Progenitor cell of endocrine pancreas (in vitro differentiated cells): ENCODE data around the gene ANTXRL. TPM values are rescaled to one million over a fixed set of nuclear protein-coding genes. Genes with fewer than 3 reads are reported as not detected.
A peak's percentile ranks its signal among the peaks of the same experiment; 100 is the strongest.
"Not testable (repeated sequence)": the region's sequence is repeated elsewhere in the genome, so short reads cannot be mapped to it uniquely, and the experiment has no call there.

ENCODE experiments used
- DNase-seq: peaks from one replicate; pipeline ENCODE4 v3.0.0; 2021; ENCODE audit warnings: low spot score; ENCODE audit not compliant: unreplicated experiment
- H3K27ac Mint-ChIP-seq: 2 replicates; pipeline ENCODE4 v1.8.0; 2021; ENCODE audit warnings: mild to moderate bottlenecking, moderate library complexity, mixed read lengths
- H3K27me3 Mint-ChIP-seq: 2 replicates; pipeline ENCODE4 v1.8.0; 2021; ENCODE audit warnings: mixed read lengths
- H3K36me3 Mint-ChIP-seq: 2 replicates; pipeline ENCODE4 v1.8.0; 2022; ENCODE audit warnings: mixed read lengths; ENCODE audit not compliant: insufficient read depth
- H3K4me1 Mint-ChIP-seq: 2 replicates; pipeline ENCODE4 v1.8.0; 2021; ENCODE audit warnings: low read depth, mixed read lengths
- H3K4me3 Mint-ChIP-seq: 2 replicates; pipeline ENCODE4 v1.8.0; 2021; ENCODE audit warnings: low read depth, mild to moderate bottlenecking, moderate library complexity, mixed read lengths
- H3K9me3 Mint-ChIP-seq: 2 replicates; pipeline ENCODE4 v1.8.0; 2021; ENCODE audit warnings: low read depth, mixed read lengths
- CTCF ChIP-seq: fragments of 200-600 bp; sonication (generic); IDR thresholded peaks from one replicate; pipeline ENCODE4 v1.5.0; 2021; ENCODE audit warnings: antibody characterized with exemption, mild to moderate bottlenecking; ENCODE audit not compliant: unreplicated experiment
- total RNA-seq: library from RNA; stranded (reverse); gene quantifications from 2 replicates; pipeline ENCODE4 v1.2.1, GENCODE V29; 2021

The ANTXRL gene
- total RNA-seq, 1 donor from 2014 or later: not detected

DNA sequence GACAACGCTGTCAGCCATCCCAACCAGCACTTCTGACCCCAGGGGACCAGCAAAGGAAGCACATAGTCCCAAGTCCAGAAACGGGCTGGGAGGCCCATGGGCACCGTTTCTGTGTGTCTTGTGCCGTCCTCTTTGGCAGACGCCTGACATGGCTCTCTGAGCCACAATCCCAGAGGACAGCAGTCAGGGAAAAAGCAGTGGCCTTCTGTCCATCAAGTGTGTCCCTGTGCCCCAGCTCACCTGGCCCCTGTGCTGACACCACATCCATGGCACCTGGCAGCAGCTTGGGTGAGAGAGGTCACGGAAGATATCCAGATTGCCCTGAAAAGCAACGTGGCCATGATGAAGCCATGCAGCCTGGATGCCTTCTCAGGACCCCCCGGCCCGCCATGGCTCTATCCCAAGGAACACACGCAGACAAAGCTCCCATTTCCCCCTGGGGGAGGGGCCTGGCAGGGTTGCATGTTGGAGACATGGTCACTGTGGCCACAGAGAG, 38.1 kb upstream of the ANTXRL start:
- H3K27ac Mint-ChIP-seq: no peak overlapping the region
- H3K4me3 Mint-ChIP-seq: no peak overlapping the region
- peaks cover 1% of the 10 kb centered on the region for H3K4me1 Mint-ChIP-seq
- DNase-seq: peak; percentile 6
- H3K27me3 Mint-ChIP-seq: peaks cover 11% of the 10 kb centered on the region
- H3K36me3 Mint-ChIP-seq: no peaks in the 10 kb centered on the region
- no peaks in the 10 kb centered on the region for H3K9me3 Mint-ChIP-seq
- TF ChIP-seq CTCF: no peak

DNA sequence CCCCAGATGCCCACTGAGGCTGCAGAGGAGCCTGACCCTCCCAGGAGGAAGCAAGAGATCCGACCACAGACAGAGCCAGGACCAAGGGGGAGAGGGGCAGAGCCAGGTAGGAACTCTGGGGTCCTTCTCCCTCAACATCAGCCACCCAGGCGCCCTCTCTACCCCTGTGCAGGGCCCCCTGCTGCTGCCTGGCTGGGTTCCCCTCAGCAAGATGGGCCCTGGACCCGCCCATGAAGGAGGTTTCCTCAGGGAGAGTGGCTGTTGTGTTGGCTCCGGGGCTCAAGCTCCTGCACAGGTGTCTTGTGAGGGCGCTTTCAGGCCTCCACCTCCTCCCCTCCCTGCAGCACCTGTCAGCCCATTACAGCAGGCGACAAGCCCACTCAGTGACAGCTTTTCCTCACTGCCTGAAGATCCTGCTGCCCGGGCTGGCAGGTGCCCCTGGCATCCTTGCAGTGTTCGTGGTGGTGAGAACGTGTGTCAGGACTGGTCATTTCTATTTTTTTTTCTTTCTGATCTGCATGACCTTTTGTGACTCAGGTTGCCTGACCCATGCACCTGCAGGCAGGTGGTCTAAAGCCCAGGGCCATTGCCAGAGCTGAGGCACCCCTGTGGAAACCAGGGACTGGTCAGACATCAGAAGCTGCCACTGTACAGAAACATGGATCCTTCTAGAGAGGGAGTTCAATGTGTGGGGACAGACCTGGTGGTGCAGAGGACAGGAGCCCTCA, 37.0 kb upstream of the ANTXRL start:
- not testable (repeated sequence) for H3K4me1 Mint-ChIP-seq, H3K36me3 Mint-ChIP-seq, H3K4me3 Mint-ChIP-seq, H3K27ac Mint-ChIP-seq, H3K9me3 Mint-ChIP-seq
- peak; percentile 5 for DNase-seq
- peaks cover 11% of the 10 kb centered on the region for H3K27me3 Mint-ChIP-seq

- Mint-ChIP-seq H3K27ac (no peak overlapping the region), H3K4me3 (no peak overlapping the region), H3K27me3 (peaks cover 11% of the 10 kb centered on the region), H3K4me1 (peaks cover 1% of the 10 kb centered on the region), H3K36me3 (no peaks in the 10 kb centered on the region), H3K9me3 (no peaks in the 10 kb centered on the region)
- peak; percentile 3 for DNase-seq
- no peak for TF ChIP-seq CTCF
Observed at GRCh38 chr10:46250481-46250880, 36.3 kb upstream of the ANTXRL start.

- no peak overlapping the region for H3K4me3 Mint-ChIP-seq
- no peak for TF ChIP-seq CTCF
- no peaks in the 10 kb centered on the region for H3K9me3 Mint-ChIP-seq
- no peaks in the 10 kb centered on the region for H3K36me3 Mint-ChIP-seq
- DNase-seq: peak; percentile 1
- no peak overlapping the region for H3K27ac Mint-ChIP-seq
- peaks cover 1% of the 10 kb centered on the region for H3K4me1 Mint-ChIP-seq
- H3K27me3 Mint-ChIP-seq: peaks cover 7% of the 10 kb centered on the region
Observed at GRCh38 chr10:46250898-46251856, 35.6 kb upstream of the ANTXRL start.

GRCh38 chr10:46251857-46252847, 34.6 kb upstream of the ANTXRL start:
- TF ChIP-seq CTCF: no peak
- no peaks in the 10 kb centered on the region for H3K9me3 Mint-ChIP-seq
- no peak overlapping the region for H3K4me3 Mint-ChIP-seq

More at GRCh38 chr10:46251857-46252847, 34.6 kb upstream of the ANTXRL start:
- H3K27ac Mint-ChIP-seq: no peak overlapping the region
- H3K36me3 Mint-ChIP-seq: no peaks in the 10 kb centered on the region
- peaks cover 1% of the 10 kb centered on the region for H3K4me1 Mint-ChIP-seq
- H3K27me3 Mint-ChIP-seq: peaks cover 10% of the 10 kb centered on the region
- DNase-seq: no peak
